ENCODE results near the gene SEMA6A. TPM values are rescaled to one million over a fixed set of nuclear protein-coding genes. Genes with fewer than 3 reads are reported as not detected.

SEMA6A gene
- total RNA-seq, 5 donors from 2014 or later (not counting 1 experiment from before 2014, with no cell fraction given), result 0.79 to 0.88 (median 0.79) TPM; not detected in 2

DNA sequence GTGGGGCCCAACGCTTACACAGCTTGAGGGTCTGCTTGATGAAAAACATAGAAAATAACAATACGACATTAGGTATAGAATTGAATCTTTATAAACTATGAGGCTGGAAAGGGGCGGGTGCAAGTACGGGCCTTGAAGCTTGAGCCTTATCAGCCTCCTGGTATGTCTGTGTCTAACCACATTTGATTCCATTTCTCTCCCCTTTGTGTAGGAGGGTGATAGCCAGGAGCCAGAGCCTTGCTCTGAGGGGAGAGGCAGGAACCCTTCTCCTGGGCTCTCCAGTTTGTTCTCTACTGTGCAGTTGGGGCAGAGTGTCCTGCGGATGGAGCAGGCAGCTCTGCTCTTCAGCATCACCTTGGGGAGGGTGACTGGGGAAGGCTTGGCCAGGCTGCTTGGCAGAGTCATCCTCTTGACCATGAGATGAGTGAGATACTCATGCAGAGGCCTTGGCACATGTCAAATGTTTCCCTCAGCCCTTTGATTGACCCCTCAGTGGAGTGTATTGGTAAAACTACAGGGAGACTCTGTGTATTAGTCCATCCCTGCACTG is 153.5 kb downstream of the SEMA6A start:
- CTCF ChIA-PET, result no interaction called here
- DNase-seq, result no peak
- H3K27ac Mint-ChIP-seq, result no peak overlapping the region

DNA sequence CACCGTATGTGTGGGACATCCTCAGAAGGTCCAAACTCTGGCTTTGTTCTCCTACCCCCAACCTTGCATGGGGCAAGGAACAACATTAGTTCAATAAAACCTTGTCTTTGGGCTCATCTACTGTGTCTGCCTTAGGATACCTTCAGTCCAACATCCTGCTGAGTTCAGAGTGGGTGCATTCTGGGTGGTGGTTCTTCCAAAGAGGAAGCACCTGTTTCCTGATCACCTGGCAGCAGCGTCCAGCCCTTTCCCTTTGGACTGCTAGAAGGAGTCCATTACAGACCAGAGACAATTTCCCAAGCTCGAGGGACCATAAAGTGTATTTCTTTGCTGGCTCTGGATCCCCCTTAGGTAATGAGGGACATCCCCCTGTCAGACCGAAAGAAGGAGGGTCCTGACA is 154.1 kb downstream of the SEMA6A start:
- no peaks in the 10 kb centered on the region for H3K4me1 Mint-ChIP-seq
- no peak for ATAC-seq (replicated peaks in 1 of 4)
- no peak overlapping the region for H3K4me3 Mint-ChIP-seq
- peaks cover 70% of the 10 kb centered on the region for H3K36me3 Mint-ChIP-seq
- no peaks in the 10 kb centered on the region for H3K9me3 Mint-ChIP-seq
- Histone ChIP-seq H3K27me3 (replicated peaks in 1 of 2; ENCODE audit: control insufficient read depth in 2 of 2, extremely low read depth in 1 of 2, insufficient read depth in 2 of 2, low read length in 1 of 2) (no peaks in the 10 kb centered on the region), H3K9me3 (no peaks in the 10 kb centered on the region), H3K36me3 (ENCODE audit: control insufficient read depth in 2 of 2, extremely low read depth in 1 of 2, insufficient read depth in 1 of 2, low read length in 1 of 2) (peaks cover 3 to 5% of the 10 kb centered on the region in 2 donors), H3K27ac (ENCODE audit: low read length) (no peak overlapping the region), H3K4me1 (ENCODE audit: control insufficient read depth in 1 of 2, extremely low read depth in 1 of 2, insufficient read depth in 2 of 2, low read length in 2 of 2) (no peaks in the 10 kb centered on the region), H3K4me3 (ENCODE audit: control insufficient read depth in 1 of 2, extremely low read depth in 1 of 2, low read length in 1 of 2) (no peak overlapping the region)
- CTCF ChIA-PET, result no interaction called here
- no peak overlapping the region for H3K27ac Mint-ChIP-seq
- DNase-seq, result no peak
- 49% methylated on average over 2 of the region's 4 CpGs for WGBS (ENCODE audit: insufficient coverage)
- no peaks in the 10 kb centered on the region for H3K27me3 Mint-ChIP-seq
- POLR2A ChIA-PET, result no interaction called here

More for the DNA sequence above, 153.5 kb downstream of the SEMA6A start:
- no peaks in the 10 kb centered on the region for H3K4me1 Mint-ChIP-seq
- Histone ChIP-seq H3K4me1 (ENCODE audit: control insufficient read depth in 1 of 2, extremely low read depth in 1 of 2, insufficient read depth in 2 of 2, low read length in 2 of 2) (no peaks in the 10 kb centered on the region), H3K27me3 (replicated peaks in 1 of 2; ENCODE audit: control insufficient read depth in 2 of 2, extremely low read depth in 1 of 2, insufficient read depth in 2 of 2, low read length in 1 of 2) (no peaks in the 10 kb centered on the region), H3K27ac (ENCODE audit: low read length) (no peak overlapping the region), H3K9me3 (no peaks in the 10 kb centered on the region), H3K36me3 (ENCODE audit: control insufficient read depth in 2 of 2, extremely low read depth in 1 of 2, insufficient read depth in 1 of 2, low read length in 1 of 2) (peaks cover 3 to 5% of the 10 kb centered on the region in 2 donors), H3K4me3 (ENCODE audit: control insufficient read depth in 1 of 2, extremely low read depth in 1 of 2, low read length in 1 of 2) (no peak overlapping the region)
- no peak overlapping the region for H3K4me3 Mint-ChIP-seq
- WGBS (ENCODE audit: insufficient coverage), result 100% methylated on average over 3 of the region's 5 CpGs
- ATAC-seq (replicated peaks in 1 of 4), result no peak
- no peaks in the 10 kb centered on the region for H3K27me3 Mint-ChIP-seq
- peaks cover 71% of the 10 kb centered on the region for H3K36me3 Mint-ChIP-seq
- H3K9me3 Mint-ChIP-seq, result no peaks in the 10 kb centered on the region
- POLR2A ChIA-PET, result no interaction called here

DNA sequence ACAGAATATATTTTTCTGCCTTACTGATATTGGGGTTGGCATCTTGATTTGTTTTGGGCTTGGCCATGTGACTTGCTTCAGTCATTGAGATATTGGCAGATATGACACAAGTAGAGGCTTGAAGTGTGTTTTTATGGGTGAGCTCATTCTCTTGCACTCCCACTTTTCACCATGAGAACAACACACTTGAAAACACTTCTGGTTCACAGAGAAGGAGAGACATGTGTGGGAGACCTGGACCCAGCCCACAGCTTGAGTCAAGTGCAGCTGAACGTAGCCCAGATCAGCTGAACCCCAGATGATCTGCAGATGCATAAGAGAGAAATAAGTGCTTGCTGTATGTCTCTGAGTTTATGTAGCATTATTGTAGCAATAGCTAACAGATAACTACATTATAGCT is 155.4 kb downstream of the SEMA6A start:
- ATAC-seq (replicated peaks in 1 of 4) (no peak), DNase-seq (no peak)
- no peak overlapping the region for H3K4me3 ChIP-seq (ENCODE audit: control insufficient read depth in 1 of 2, extremely low read depth in 1 of 2, low read length in 1 of 2)
- Mint-ChIP-seq H3K4me3 (no peak overlapping the region), H3K9me3 (no peaks in the 10 kb centered on the region), H3K27ac (no peak overlapping the region), H3K27me3 (no peaks in the 10 kb centered on the region), H3K36me3 (peaks cover 66% of the 10 kb centered on the region), H3K4me1 (no peaks in the 10 kb centered on the region)
- ChIA-PET POLR2A (no interaction called here), CTCF (interaction anchor here in 1 of 2 donors (0.6 kb wide), 1 partner anchor 10 kb away, joined by 3 read pairs; no protein-coding TSS in a partner anchor)
- no CpG with 5 or more reads among the region's 1 CpG for WGBS (ENCODE audit: insufficient coverage)
- H3K27me3 ChIP-seq (replicated peaks in 1 of 2; ENCODE audit: control insufficient read depth in 2 of 2, extremely low read depth in 1 of 2, insufficient read depth in 2 of 2, low read length in 1 of 2), result no peaks in the 10 kb centered on the region
- H3K4me1 ChIP-seq (ENCODE audit: control insufficient read depth in 1 of 2, extremely low read depth in 1 of 2, insufficient read depth in 2 of 2, low read length in 2 of 2), result no peaks in the 10 kb centered on the region
- H3K27ac ChIP-seq (ENCODE audit: low read length), result no peak overlapping the region
- H3K9me3 ChIP-seq, result no peaks in the 10 kb centered on the region
- peaks cover 3 to 5% of the 10 kb centered on the region in 2 donors for H3K36me3 ChIP-seq (ENCODE audit: control insufficient read depth in 2 of 2, extremely low read depth in 1 of 2, insufficient read depth in 1 of 2, low read length in 1 of 2)

DNA sequence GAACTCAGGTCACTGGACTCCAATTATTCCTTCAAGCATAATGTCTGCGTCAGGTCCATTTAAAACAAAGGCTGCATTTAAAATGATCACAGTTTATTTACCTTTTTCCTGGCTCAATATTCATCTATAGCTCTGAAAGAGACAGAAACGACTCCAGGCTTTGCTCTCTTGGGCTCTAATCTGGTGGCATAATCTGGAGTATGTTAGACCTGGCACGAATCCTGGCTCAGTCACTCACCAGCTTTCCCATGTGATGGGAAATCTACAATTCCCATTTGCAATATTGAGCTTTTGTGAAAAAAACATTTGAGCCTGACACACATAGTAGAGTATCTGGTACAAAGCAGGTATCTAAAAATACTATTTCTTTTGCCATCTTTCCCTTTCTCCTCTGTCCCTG is 155.8 kb downstream of the SEMA6A start:
- Mint-ChIP-seq H3K27ac (no peak overlapping the region), H3K27me3 (no peaks in the 10 kb centered on the region), H3K4me1 (no peaks in the 10 kb centered on the region), H3K36me3 (peaks cover 67% of the 10 kb centered on the region), H3K4me3 (no peak overlapping the region), H3K9me3 (no peaks in the 10 kb centered on the region)
- peaks cover 3 to 5% of the 10 kb centered on the region in 2 donors for H3K36me3 ChIP-seq (ENCODE audit: control insufficient read depth in 2 of 2, extremely low read depth in 1 of 2, insufficient read depth in 1 of 2, low read length in 1 of 2)
- no peak for ATAC-seq (replicated peaks in 1 of 4)
- ChIA-PET CTCF (interaction anchor here in 1 of 2 donors (0.6 kb wide), 2 partner anchors 10 to 1327 kb away, joined by 3 to 5 read pairs; no protein-coding TSS in a partner anchor), POLR2A (interaction anchor here in 1 of 2 donors (0.6 kb wide), 1 partner anchor 34 kb away, joined by 8 read pairs; no protein-coding TSS in a partner anchor)
- H3K27me3 ChIP-seq (replicated peaks in 1 of 2; ENCODE audit: control insufficient read depth in 2 of 2, extremely low read depth in 1 of 2, insufficient read depth in 2 of 2, low read length in 1 of 2), result no peaks in the 10 kb centered on the region
- WGBS (ENCODE audit: insufficient coverage), result 40% methylated on average over 1 of the region's 3 CpGs
- no peaks in the 10 kb centered on the region for H3K4me1 ChIP-seq (ENCODE audit: control insufficient read depth in 1 of 2, extremely low read depth in 1 of 2, insufficient read depth in 2 of 2, low read length in 2 of 2)
- no peaks in the 10 kb centered on the region for H3K9me3 ChIP-seq
- no peak overlapping the region for H3K4me3 ChIP-seq (ENCODE audit: control insufficient read depth in 1 of 2, extremely low read depth in 1 of 2, low read length in 1 of 2)
- no peak for DNase-seq
- no peak overlapping the region for H3K27ac ChIP-seq (ENCODE audit: low read length)

DNA sequence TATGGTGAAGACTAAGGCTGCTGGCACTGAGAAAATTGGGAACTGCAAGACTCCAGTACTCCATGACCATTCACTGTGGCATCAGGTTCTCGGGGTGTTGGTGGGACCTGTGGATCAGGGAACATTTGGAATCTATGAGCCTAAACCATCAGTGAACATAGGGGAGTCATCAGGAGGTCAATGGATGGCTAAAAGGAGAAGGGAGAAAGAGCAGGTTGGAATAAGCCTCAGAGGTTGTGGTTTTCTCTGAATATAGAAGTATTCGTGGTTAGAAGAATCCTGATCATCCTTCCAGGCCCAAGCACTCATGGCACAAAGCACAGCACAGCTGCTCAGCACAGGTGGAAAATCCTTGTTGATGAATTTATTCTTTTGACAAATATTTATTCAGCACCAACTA is 156.6 kb downstream of the SEMA6A start:
- no peaks in the 10 kb centered on the region for H3K9me3 ChIP-seq
- H3K4me1 ChIP-seq (ENCODE audit: control insufficient read depth in 1 of 2, extremely low read depth in 1 of 2, insufficient read depth in 2 of 2, low read length in 2 of 2), result no peaks in the 10 kb centered on the region
- Mint-ChIP-seq H3K9me3 (no peaks in the 10 kb centered on the region), H3K4me3 (no peak overlapping the region), H3K36me3 (peaks cover 72% of the 10 kb centered on the region), H3K4me1 (no peaks in the 10 kb centered on the region), H3K27ac (no peak overlapping the region), H3K27me3 (no peaks in the 10 kb centered on the region)
- H3K4me3 ChIP-seq (ENCODE audit: control insufficient read depth in 1 of 2, extremely low read depth in 1 of 2, low read length in 1 of 2), result no peak overlapping the region
- ATAC-seq (replicated peaks in 1 of 4) (no peak), DNase-seq (no peak)
- no CpG with 5 or more reads among the region's 2 CpGs for WGBS (ENCODE audit: insufficient coverage)
- no peaks in the 10 kb centered on the region for H3K27me3 ChIP-seq (replicated peaks in 1 of 2; ENCODE audit: control insufficient read depth in 2 of 2, extremely low read depth in 1 of 2, insufficient read depth in 2 of 2, low read length in 1 of 2)
- POLR2A ChIA-PET, result interaction anchor here in 1 of 2 donors (0.6 kb wide), 1 partner anchor 34 kb away, joined by 8 read pairs; no protein-coding TSS in a partner anchor
- no peak overlapping the region for H3K27ac ChIP-seq (ENCODE audit: low read length)
- peaks cover 3 to 5% of the 10 kb centered on the region in 2 donors for H3K36me3 ChIP-seq (ENCODE audit: control insufficient read depth in 2 of 2, extremely low read depth in 1 of 2, insufficient read depth in 1 of 2, low read length in 1 of 2)
- CTCF ChIA-PET, result interaction anchor here in 1 of 2 donors (0.6 kb wide), 1 partner anchor 1326 kb away, joined by 5 read pairs; no protein-coding TSS in a partner anchor

DNA sequence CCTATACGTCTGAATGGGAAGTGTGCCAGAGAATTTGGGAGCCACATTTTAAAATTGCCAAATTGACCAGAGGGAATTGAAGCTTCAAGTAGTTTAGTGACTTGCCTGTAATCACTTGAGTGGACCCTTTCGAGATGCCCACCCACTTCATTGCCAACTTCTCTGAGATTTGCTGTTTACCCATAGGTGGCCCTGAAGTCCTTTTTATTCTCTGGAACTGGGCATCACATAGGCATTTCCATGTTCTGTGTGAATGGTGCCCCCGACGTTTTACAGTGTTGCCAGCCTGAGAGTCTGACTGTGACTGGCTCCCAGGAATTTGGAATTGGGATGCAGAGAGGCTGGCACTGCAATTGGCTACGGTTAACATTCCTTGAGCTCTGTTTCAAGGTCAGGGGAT is 158.6 kb downstream of the SEMA6A start:
- Mint-ChIP-seq H3K36me3 (peaks cover 69% of the 10 kb centered on the region), H3K27me3 (no peaks in the 10 kb centered on the region), H3K4me3 (no peak overlapping the region), H3K9me3 (no peaks in the 10 kb centered on the region), H3K4me1 (no peaks in the 10 kb centered on the region), H3K27ac (no peak overlapping the region)
- Histone ChIP-seq H3K9me3 (no peaks in the 10 kb centered on the region), H3K36me3 (ENCODE audit: control insufficient read depth in 2 of 2, extremely low read depth in 1 of 2, insufficient read depth in 1 of 2, low read length in 1 of 2) (peaks cover 3 to 5% of the 10 kb centered on the region in 2 donors), H3K27me3 (replicated peaks in 1 of 2; ENCODE audit: control insufficient read depth in 2 of 2, extremely low read depth in 1 of 2, insufficient read depth in 2 of 2, low read length in 1 of 2) (no peaks in the 10 kb centered on the region), H3K27ac (ENCODE audit: low read length) (no peak overlapping the region), H3K4me3 (ENCODE audit: control insufficient read depth in 1 of 2, extremely low read depth in 1 of 2, low read length in 1 of 2) (no peak overlapping the region), H3K4me1 (ENCODE audit: control insufficient read depth in 1 of 2, extremely low read depth in 1 of 2, insufficient read depth in 2 of 2, low read length in 2 of 2) (no peaks in the 10 kb centered on the region)
- ChIA-PET POLR2A (no interaction called here), CTCF (no interaction called here)
- ATAC-seq (replicated peaks in 1 of 4) (no peak), DNase-seq (no peak)
- 100% methylated on average over 4 of the region's 5 CpGs for WGBS (ENCODE audit: insufficient coverage)
